Neural cell (in vitro differentiated cells): ENCODE results near the gene ZXDC. TPM values are rescaled to one million over a fixed set of nuclear protein-coding genes. Genes with fewer than 3 reads are reported as not detected.

Experiments used
- H2AFZ ChIP-seq: fragments of 200-600, 300-800 bp; sonication (generic), shearing (Covaris generic); 2 replicates; pipeline ENCODE4 v1.6.0; 2014; ENCODE audit warnings: low read depth, mild to moderate bottlenecking, antibody characterized with exemption, low read length, moderate library complexity
- H3F3A ChIP-seq: fragments of 200-600 bp; shearing (Covaris generic); 2 replicates; pipeline ENCODE4 v1.6.1; 2016; ENCODE audit warnings: mild to moderate bottlenecking, moderate library complexity, mixed read lengths, antibody characterized with exemption, low read length; ENCODE audit not compliant: insufficient read depth, poor library complexity, severe bottlenecking
- H3K27ac ChIP-seq: fragments of 200-600, 300-800 bp; sonication (generic), shearing (Covaris generic); 2 replicates; pipeline ENCODE4 v1.5.1; 2014; ENCODE audit warnings: mild to moderate bottlenecking, low read length, moderate library complexity
- H3K27me3 ChIP-seq: fragments of 300-800, 200-600 bp; sonication (generic), shearing (Covaris generic); 2 replicates; pipeline ENCODE4 v1.6.0; 2014; ENCODE audit warnings: mild to moderate bottlenecking, low read depth, low read length, moderate library complexity; ENCODE audit not compliant: insufficient read depth
- H3K36me3 ChIP-seq: fragments of 300-800, 200-600 bp; sonication (generic), shearing (Covaris generic); 2 replicates; pipeline ENCODE4 v1.5.1; 2014; ENCODE audit warnings: mild to moderate bottlenecking, antibody characterized with exemption, low read length, moderate library complexity; ENCODE audit not compliant: insufficient read depth
- H3K4me2 ChIP-seq: fragments of 300-800, 200-600 bp; sonication (generic), shearing (Covaris generic); 2 replicates; pipeline ENCODE4 v1.6.0; 2014; ENCODE audit warnings: mild to moderate bottlenecking, low read length
- H3K4me3 ChIP-seq: fragments of 300-800, 200-600 bp; sonication (generic), shearing (Covaris generic); 2 replicates; pipeline ENCODE4 v1.5.1; 2014; ENCODE audit warnings: mild to moderate bottlenecking, low read length, moderate library complexity
- H3K79me2 ChIP-seq: fragments of 200-600 bp; shearing (Covaris generic); replicated peaks from 2 replicates; pipeline ENCODE4 v1.6.0; 2014; ENCODE audit warnings: mild to moderate bottlenecking, low read length, moderate library complexity; ENCODE audit not compliant: insufficient read depth
- H3K9ac ChIP-seq: fragments of 300-800, 200-600 bp; sonication (generic), shearing (Covaris generic); 2 replicates; pipeline ENCODE4 v1.6.1; 2016; ENCODE audit warnings: mild to moderate bottlenecking, low read length, mixed read lengths
- H3K9me2 ChIP-seq: fragments of 200-600 bp; shearing (Covaris generic); 2 replicates; pipeline ENCODE4 v1.6.1; 2016; ENCODE audit warnings: mild to moderate bottlenecking, low read length, mixed read lengths; ENCODE audit not compliant: insufficient read depth
- H3K9me3 ChIP-seq: fragments of 200-600, 300-800 bp; sonication (generic), shearing (Covaris generic); 2 replicates; pipeline ENCODE4 v1.6.1; 2016; ENCODE audit warnings: mild to moderate bottlenecking, mixed run types, low read length, moderate library complexity, mixed read lengths
- H4K20me1 ChIP-seq: fragments of 200-600 bp; shearing (Covaris generic); 2 replicates; pipeline ENCODE4 v1.6.1; 2016; ENCODE audit warnings: mild to moderate bottlenecking, mixed run types; ENCODE audit not compliant: insufficient read depth
- EP300 ChIP-seq: fragments of 450-650 bp; conservative IDR thresholded peaks from 2 replicates; pipeline ENCODE4 v1.6.1; 2014; ENCODE audit warnings: antibody characterized with exemption, mild to moderate bottlenecking, moderate library complexity; ENCODE audit not compliant: poor library complexity, severe bottlenecking
- EZH2 ChIP-seq: fragments of 200-600, 300-800 bp; shearing (Covaris generic), sonication (generic); IDR thresholded peaks from 2 replicates; pipeline ENCODE4 v1.6.1; 2014; ENCODE audit warnings: antibody characterized with exemption, low read length, borderline replicate concordance, mild to moderate bottlenecking; ENCODE audit not compliant: insufficient read depth, poor library complexity, severe bottlenecking
- MXI1 ChIP-seq: fragments of 450-650 bp; conservative IDR thresholded peaks from 2 replicates; pipeline ENCODE4 v1.6.1; 2014; ENCODE audit warnings: antibody characterized with exemption, mild to moderate bottlenecking; ENCODE audit not compliant: poor library complexity, severe bottlenecking
- POLR2AphosphoS5 ChIP-seq: IDR thresholded peaks from 2 replicates; pipeline ENCODE4 v1.6.1; 2012
- RAD21 ChIP-seq: fragments of 450-650 bp; conservative IDR thresholded peaks from 2 replicates; pipeline ENCODE4 v1.6.1; 2014; ENCODE audit warnings: antibody characterized with exemption, mild to moderate bottlenecking, moderate library complexity
- REST ChIP-seq: IDR thresholded peaks from 2 replicates; pipeline ENCODE4 v1.6.1; 2012; ENCODE audit warnings: borderline replicate concordance
- SMC3 ChIP-seq: fragments of 450-650 bp; conservative IDR thresholded peaks from 2 replicates; pipeline ENCODE4 v1.6.1; 2014; ENCODE audit warnings: antibody characterized with exemption, mild to moderate bottlenecking, moderate library complexity; ENCODE audit not compliant: poor library complexity
- TAF1 ChIP-seq: IDR thresholded peaks from 2 replicates; pipeline ENCODE4 v1.6.1; 2012; ENCODE audit warnings: low read depth
- polyA plus RNA-seq: library from polyadenylated mRNA; depleted of rRNA; stranded (reverse); fragments of >200 nt; gene quantifications from 2 replicates; pipeline ENCODE4 v1.2.3, GENCODE V29; 2014
- TF ChIP-seq, protein P1 (sequence below): fragments of 450-650 bp; IDR thresholded peaks from 2 replicates; pipeline ENCODE4 v1.5.1; 2014; ENCODE audit warnings: antibody characterized with exemption, mild to moderate bottlenecking, moderate library complexity; ENCODE audit not compliant: poor library complexity, severe bottlenecking

The ZXDC gene
- polyA plus RNA-seq, 1 donor from 2014 or later = 22.2 TPM

DNA sequence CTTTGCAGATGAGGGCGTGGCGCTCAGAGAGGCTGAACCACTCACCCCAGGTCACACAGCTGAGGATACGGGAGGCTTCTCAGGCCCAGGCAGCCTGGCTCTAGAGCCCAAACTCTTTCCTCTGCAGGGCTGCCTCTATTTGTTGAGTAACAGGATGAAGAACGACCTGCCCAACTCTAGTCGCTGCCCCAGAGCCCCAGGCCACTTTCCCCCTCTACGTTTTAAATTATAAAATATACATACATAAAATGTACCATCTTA lies 19.2 kb upstream of the ZXDC start:
- Histone ChIP-seq H3K27me3 (no peaks in the 10 kb centered on the region), H3K9ac (no peak overlapping the region), H3K27ac (no peak overlapping the region), H3K4me2 (no peak overlapping the region), H3K9me3 (no peaks in the 10 kb centered on the region), H2AFZ (no peak overlapping the region), H3K79me2 (no peaks in the 10 kb centered on the region), H3K9me2 (no peaks in the 10 kb centered on the region), H3K36me3 (no peaks in the 10 kb centered on the region), H3K4me3 (no peak overlapping the region), H3F3A (no peaks in the 10 kb centered on the region), H4K20me1 (no peaks in the 10 kb centered on the region)
- TF ChIP-seq MXI1 (no peak), TAF1 (no peak), REST (no peak), SMC3 (no peak), EZH2 (no peak), RAD21 (no peak), EP300 (no peak), POLR2AphosphoS5 (no peak)
- TF ChIP-seq, protein P1, sequence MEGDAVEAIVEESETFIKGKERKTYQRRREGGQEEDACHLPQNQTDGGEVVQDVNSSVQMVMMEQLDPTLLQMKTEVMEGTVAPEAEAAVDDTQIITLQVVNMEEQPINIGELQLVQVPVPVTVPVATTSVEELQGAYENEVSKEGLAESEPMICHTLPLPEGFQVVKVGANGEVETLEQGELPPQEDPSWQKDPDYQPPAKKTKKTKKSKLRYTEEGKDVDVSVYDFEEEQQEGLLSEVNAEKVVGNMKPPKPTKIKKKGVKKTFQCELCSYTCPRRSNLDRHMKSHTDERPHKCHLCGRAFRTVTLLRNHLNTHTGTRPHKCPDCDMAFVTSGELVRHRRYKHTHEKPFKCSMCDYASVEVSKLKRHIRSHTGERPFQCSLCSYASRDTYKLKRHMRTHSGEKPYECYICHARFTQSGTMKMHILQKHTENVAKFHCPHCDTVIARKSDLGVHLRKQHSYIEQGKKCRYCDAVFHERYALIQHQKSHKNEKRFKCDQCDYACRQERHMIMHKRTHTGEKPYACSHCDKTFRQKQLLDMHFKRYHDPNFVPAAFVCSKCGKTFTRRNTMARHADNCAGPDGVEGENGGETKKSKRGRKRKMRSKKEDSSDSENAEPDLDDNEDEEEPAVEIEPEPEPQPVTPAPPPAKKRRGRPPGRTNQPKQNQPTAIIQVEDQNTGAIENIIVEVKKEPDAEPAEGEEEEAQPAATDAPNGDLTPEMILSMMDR = no peak

DNA sequence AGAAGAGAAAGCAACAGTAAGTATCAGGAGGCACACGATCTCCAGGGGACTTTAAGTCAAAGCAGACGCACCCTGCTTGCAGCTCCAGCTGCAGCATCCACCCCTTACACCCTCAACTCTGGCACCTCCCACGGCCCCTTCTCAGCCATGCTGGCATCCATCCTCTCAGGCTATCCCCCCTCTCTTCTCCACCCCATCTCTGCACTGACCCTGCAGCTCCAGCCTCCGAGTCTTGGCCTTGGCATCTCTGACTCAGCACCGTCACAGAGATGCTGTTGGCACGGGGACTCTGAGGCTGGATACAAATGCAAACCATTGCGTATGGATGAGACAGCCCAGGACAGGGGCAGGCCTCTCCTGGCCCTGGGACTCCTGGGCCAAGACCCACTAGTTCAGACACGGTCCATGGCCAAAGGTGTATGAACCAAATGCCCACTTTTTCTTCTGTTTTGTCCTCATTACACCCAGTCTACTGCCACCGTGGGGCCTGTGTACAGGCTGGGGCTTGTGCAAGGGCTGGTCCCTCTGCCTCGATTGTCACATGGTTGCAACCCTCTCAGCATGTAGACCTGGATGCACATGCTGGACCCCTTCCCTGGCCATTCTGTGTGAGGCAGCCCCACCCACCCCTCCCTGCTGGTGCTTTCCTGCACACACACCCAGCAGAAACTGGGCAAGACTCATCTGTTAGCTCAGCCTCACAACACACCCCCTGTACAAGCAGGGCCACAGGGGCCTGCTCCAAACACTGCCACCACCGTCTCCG lies 18.7 kb upstream of the ZXDC start:
- no peak overlapping the region for H2AFZ ChIP-seq
- no peak overlapping the region for H3K4me2 ChIP-seq
- H3K27me3 ChIP-seq = no peaks in the 10 kb centered on the region
- no peaks in the 10 kb centered on the region for H3K9me3 ChIP-seq
- no peaks in the 10 kb centered on the region for H3F3A ChIP-seq
- no peak overlapping the region for H3K4me3 ChIP-seq
- H3K27ac ChIP-seq = no peak overlapping the region
- H4K20me1 ChIP-seq = no peaks in the 10 kb centered on the region
- no peaks in the 10 kb centered on the region for H3K36me3 ChIP-seq
- H3K9ac ChIP-seq = no peak overlapping the region
- H3K79me2 ChIP-seq = no peaks in the 10 kb centered on the region
- TF ChIP-seq TAF1 (no peak), EP300 (no peak), RAD21 (no peak), MXI1 (no peak)
- TF ChIP-seq, protein P1 = no peak
- no peaks in the 10 kb centered on the region for H3K9me2 ChIP-seq
